ENCODE results near the gene RWDD2A. TPM values are rescaled to one million over a fixed set of nuclear protein-coding genes. Genes with fewer than 3 reads are reported as not detected.

The RWDD2A gene
- total RNA-seq, 4 donors from 2014 or later, result 4.6 to 5.8 (median 5.5) TPM

DNA sequence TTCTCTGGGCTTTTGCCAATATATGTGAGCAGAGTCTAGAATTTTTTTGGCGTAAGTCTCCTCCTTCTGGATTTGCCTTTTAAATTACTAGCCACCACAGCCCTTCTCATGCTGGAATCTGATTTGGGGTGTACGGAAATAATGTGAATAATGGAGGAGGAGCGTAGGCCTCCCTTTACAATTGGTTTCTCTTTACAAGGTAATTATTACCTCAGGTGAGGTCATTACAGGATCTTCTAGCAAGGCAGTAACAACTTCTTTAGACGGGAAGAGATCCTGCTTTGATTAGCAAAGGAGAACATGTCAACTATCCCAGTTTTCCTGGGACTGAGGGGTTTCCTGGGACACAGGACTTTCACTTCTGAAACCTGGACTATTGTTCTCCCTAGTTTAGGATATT, 8.9 kb downstream of the RWDD2A start:
- no peak overlapping the region for H3K27ac ChIP-seq
- no peak for DNase-seq
- no peak for TF ChIP-seq POLR2A (IDR thresholded peaks at IDR 0.05)
- TF ChIP-seq, protein P1, sequence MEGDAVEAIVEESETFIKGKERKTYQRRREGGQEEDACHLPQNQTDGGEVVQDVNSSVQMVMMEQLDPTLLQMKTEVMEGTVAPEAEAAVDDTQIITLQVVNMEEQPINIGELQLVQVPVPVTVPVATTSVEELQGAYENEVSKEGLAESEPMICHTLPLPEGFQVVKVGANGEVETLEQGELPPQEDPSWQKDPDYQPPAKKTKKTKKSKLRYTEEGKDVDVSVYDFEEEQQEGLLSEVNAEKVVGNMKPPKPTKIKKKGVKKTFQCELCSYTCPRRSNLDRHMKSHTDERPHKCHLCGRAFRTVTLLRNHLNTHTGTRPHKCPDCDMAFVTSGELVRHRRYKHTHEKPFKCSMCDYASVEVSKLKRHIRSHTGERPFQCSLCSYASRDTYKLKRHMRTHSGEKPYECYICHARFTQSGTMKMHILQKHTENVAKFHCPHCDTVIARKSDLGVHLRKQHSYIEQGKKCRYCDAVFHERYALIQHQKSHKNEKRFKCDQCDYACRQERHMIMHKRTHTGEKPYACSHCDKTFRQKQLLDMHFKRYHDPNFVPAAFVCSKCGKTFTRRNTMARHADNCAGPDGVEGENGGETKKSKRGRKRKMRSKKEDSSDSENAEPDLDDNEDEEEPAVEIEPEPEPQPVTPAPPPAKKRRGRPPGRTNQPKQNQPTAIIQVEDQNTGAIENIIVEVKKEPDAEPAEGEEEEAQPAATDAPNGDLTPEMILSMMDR (IDR thresholded peaks at IDR 0.05), result no peak
- H3K4me3 ChIP-seq (replicated peaks in 1 of 3), result no peak overlapping the region
- no peaks in the 10 kb centered on the region for H3K9me3 ChIP-seq
- intact Hi-C loops (cut with DNase I), result no loop called here
- WGBS, 2 donors, result 84 to 96% methylated on average over 4 of the region's 4 CpGs
- H3K27me3 ChIP-seq, result no peaks in the 10 kb centered on the region
- H3K36me3 ChIP-seq, result no peaks in the 10 kb centered on the region
- no peaks in the 10 kb centered on the region for H3K4me1 ChIP-seq

DNA sequence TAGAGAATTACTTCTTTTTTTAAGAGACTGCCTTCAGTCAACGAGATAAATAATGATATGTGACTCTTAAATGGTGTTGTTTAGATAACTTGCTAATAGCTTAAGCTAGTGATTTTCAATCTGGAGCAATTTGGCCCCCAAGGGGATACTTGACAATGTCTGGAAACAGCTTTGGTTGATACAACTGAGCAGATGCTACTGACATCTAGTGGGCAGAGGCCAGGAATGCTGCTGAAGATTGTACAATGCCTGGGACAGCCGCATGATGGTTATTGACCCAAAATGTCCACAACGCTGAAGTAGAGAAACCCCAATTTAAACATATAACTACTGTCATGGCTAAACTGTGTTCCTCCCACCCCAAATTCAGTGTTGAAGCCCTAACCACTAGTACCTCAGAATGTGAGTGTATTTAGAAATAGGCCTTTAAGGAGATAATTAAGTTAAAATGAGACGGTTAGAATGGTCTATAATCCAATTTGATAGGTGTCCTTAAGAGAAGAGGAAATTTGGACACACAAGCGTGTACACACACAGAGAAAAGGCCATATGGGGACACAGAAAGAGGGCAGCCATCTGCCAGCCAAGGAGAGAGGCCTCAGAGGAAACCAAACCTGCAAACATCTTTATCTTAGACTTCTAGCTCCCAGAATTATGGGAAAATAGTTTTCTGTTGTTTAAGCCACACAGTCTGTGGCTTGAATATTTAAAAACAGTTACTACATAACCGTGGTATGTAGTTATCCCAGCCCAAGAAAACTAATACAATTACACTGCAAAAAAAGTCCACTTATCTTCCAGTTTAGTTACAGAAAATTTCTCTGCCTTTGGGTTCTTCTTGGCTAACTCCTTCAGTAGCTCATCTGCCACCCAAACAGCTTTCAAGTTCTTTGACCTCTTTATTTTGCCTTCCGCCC, 22.2 kb downstream of the RWDD2A start:
- intact Hi-C loops (cut with DNase I), result no loop called here
- Histone ChIP-seq H3K9me3 (no peaks in the 10 kb centered on the region), H3K4me1 (no peaks in the 10 kb centered on the region), H3K27ac (no peak overlapping the region), H3K36me3 (no peaks in the 10 kb centered on the region), H3K27me3 (no peaks in the 10 kb centered on the region), H3K4me3 (replicated peaks in 1 of 3) (no peak overlapping the region)
- 32 to 36% methylated on average over 7 of the region's 7 CpGs for WGBS, 2 donors
- peak; percentile 53 to 54 for DNase-seq
- TF ChIP-seq, protein P1 (IDR thresholded peaks at IDR 0.05), result peak; percentile 55 to 78 (median 68)
- TF ChIP-seq POLR2A (IDR thresholded peaks at IDR 0.05), result no peak

DNA sequence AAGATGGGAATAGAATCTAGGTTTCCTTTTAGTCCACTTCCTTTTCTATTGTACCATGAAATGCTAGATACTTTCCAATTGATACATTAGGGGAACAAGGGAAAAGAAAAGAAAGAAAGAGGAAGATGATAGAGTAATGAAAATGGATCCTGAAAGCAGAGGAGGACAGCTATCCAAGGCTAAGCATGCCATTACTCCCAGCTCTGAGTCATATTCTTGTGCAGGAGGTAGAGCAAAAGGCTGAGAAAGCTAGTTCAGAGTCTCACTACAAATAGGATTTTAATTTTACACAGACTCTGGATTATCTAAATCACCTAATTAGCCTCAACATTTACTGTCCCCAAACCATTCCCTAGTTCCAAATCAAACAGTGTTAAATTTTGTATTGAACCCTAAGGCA, 23.6 kb downstream of the RWDD2A start:
- intact Hi-C loops (cut with DNase I), result no loop called here
- Histone ChIP-seq H3K4me1 (no peaks in the 10 kb centered on the region), H3K36me3 (no peaks in the 10 kb centered on the region), H3K27me3 (no peaks in the 10 kb centered on the region), H3K27ac (no peak overlapping the region), H3K4me3 (replicated peaks in 1 of 3) (no peak overlapping the region), H3K9me3 (no peaks in the 10 kb centered on the region)
- TF ChIP-seq, protein P1 (IDR thresholded peaks at IDR 0.05), result no peak
- no peak for TF ChIP-seq POLR2A (IDR thresholded peaks at IDR 0.05)
- no peak for DNase-seq

DNA sequence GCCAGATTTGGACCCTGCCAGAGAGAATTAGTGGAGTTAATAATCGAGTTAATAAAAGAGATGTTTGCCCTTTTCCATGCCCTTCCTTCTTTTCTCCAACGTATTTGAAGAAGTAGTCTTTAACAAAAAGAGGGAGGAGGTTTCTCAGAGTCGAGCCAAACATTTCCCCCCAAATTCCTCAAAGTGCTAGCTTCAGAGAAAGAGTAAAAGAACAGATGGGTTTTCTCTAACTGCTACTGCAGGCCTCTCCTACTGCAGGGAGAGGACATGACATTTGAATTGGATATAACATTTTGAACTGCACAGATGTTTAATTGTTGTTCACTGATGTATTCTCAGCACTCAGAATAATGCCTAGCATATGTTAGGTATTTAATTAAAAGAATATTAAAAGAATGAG, 25.5 kb downstream of the RWDD2A start:
- Histone ChIP-seq H3K4me3 (replicated peaks in 1 of 3) (no peak overlapping the region), H3K36me3 (no peaks in the 10 kb centered on the region), H3K27ac (no peak overlapping the region), H3K27me3 (no peaks in the 10 kb centered on the region), H3K4me1 (no peaks in the 10 kb centered on the region), H3K9me3 (no peaks in the 10 kb centered on the region)
- intact Hi-C loops (cut with DNase I), result no loop called here
- 69 to 72% methylated on average over 3 of the region's 3 CpGs for WGBS, 2 donors
- DNase-seq, result no peak
- TF ChIP-seq POLR2A (IDR thresholded peaks at IDR 0.05), result no peak
- TF ChIP-seq, protein P1 (IDR thresholded peaks at IDR 0.05), result no peak

DNA sequence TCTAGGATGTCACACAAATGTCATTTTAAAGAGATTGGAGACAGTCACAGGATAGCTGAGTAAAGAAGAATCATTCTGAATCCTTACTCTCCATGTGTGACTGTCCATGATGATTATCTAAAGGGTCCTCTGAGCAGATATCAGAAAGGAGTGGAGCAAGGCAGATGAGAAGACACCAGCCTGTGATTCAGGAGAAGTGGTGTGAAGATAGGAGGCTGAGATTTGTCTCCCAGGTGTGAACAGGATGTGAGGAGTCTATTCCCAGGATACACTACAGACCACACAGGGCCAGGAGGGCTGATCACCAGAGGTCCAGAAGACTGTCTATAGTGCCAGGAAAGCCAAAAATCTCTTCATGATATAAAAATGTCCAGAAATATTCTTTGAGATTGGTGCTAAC, 27.0 kb downstream of the RWDD2A start:
- intact Hi-C loops (cut with DNase I), result loop anchor here (5.0 kb wide), 1 partner anchor 297 kb away; no protein-coding TSS in a partner anchor
- no peak for DNase-seq
- Histone ChIP-seq H3K36me3 (no peaks in the 10 kb centered on the region), H3K4me1 (no peaks in the 10 kb centered on the region), H3K27ac (no peak overlapping the region), H3K9me3 (no peaks in the 10 kb centered on the region), H3K4me3 (replicated peaks in 1 of 3) (no peak overlapping the region), H3K27me3 (no peaks in the 10 kb centered on the region)
- no peak for TF ChIP-seq POLR2A (IDR thresholded peaks at IDR 0.05)
- TF ChIP-seq, protein P1 (IDR thresholded peaks at IDR 0.05), result no peak
